Tibial nerve (tissue), 3 donors: ENCODE data around the gene EEF2KMT.

Source experiments
- POLR2A ChIP-seq, 2 donors: fragments of 450-650 bp; IDR thresholded peaks; one replicate each; pipeline ENCODE4 v1.6.1; 2017; ENCODE audit warnings: antibody characterized with exemption in 2 of 2, mild to moderate bottlenecking in 2 of 2, moderate library complexity in 2 of 2
- TF ChIP-seq, protein P1 (sequence below), 5 experiments: fragments of 200-600 bp in 3 of 5; fragments of 450-650 bp in 2 of 5; sonication (generic) in 3 of 5; IDR thresholded peaks; one replicate each; pipeline ENCODE4 v1.5.1; 2016 to 2019; ENCODE audit warnings: antibody characterized with exemption in 5 of 5, mild to moderate bottlenecking in 3 of 5, moderate library complexity in 2 of 5

GRCh38 chr16:5062790-5063765 lies 34.5 kb downstream of the EEF2KMT start:
- no peak for TF ChIP-seq POLR2A (IDR thresholded peaks at IDR 0.05)
- TF ChIP-seq, protein P1, sequence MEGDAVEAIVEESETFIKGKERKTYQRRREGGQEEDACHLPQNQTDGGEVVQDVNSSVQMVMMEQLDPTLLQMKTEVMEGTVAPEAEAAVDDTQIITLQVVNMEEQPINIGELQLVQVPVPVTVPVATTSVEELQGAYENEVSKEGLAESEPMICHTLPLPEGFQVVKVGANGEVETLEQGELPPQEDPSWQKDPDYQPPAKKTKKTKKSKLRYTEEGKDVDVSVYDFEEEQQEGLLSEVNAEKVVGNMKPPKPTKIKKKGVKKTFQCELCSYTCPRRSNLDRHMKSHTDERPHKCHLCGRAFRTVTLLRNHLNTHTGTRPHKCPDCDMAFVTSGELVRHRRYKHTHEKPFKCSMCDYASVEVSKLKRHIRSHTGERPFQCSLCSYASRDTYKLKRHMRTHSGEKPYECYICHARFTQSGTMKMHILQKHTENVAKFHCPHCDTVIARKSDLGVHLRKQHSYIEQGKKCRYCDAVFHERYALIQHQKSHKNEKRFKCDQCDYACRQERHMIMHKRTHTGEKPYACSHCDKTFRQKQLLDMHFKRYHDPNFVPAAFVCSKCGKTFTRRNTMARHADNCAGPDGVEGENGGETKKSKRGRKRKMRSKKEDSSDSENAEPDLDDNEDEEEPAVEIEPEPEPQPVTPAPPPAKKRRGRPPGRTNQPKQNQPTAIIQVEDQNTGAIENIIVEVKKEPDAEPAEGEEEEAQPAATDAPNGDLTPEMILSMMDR (IDR thresholded peaks at IDR 0.05), result no peak
